ENCODE data around the gene SRSF3. TPM values are rescaled to one million over a fixed set of nuclear protein-coding genes. Genes with fewer than 3 reads are reported as not detected.
A peak's percentile ranks its signal among the peaks of the same experiment; 100 is the strongest.

The SRSF3 gene
- total and polyA plus RNA-seq, 9 of the 15 experiments (the other 6 are each of a cell fraction or from before 2014, with no cell fraction given): 337 to 1,200 (median 518) TPM

DNA sequence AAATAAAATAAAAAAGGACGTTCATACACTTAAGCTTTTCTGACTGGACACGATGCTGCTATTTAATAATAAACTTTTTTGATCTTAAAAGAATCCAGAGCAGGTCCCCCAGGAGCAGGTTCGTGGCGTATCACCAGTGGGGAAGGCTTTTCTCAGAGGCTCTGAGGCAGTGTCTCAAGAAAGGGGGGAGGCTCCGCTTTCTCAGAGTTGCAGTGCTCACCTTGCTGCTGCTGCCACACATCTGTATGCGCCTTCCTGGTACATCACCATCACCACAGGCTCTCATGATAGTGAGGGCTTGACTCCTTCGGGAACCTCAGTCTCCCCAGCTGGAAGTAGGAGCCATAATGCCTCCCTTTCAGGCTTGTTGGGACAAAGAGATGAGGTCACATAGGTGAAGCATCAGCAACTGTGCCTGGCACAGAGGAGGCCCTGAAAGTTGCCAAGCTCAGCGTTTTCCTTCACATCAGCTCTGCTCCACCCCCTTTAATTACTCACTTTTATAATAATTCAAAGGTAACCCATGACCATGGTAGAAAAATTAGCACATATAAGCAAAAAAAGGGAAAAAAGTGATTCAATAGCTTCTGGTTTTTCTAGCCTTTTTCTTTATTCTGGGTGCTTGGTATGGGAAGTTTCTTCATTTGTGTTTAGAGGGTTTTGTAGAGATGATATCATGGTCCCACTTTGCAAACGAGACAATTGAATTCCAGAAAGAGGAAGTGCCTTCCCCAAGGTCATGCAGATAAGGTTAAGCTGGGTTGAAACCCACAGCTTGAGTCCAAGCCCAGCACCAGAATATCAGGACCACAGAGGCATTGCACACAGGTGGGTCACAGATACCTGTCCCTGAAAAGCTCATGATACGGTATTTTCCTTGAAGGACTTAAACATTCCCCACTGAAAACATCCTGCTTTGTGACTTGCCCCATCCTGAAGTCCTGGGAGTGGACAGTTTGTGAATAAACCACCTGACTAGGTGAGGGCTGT lies 24.5 kb downstream of the SRSF3 start:
- POLR2A ChIA-PET: interaction anchor here (0.6 to 2.7 kb wide), 9 partner anchors 8 to 140 kb away, joined by 3 to 20 read pairs (median 4); no protein-coding TSS in a partner anchor
- TF ChIP-seq SOX6 (IDR thresholded peaks at IDR 0.05) (peak; percentile 95), ZKSCAN1 (IDR thresholded peaks at IDR 0.05; ENCODE audit: low read depth, low read length) (no peak), ZNF197 (CRISPR knock-in tag; IDR thresholded peaks at IDR 0.05; ENCODE audit: low read depth) (no peak), SMARCA4 (IDR thresholded peaks at IDR 0.05) (peak; percentile 67; the same call in 1 of the 2 replicates), BCL6 (CRISPR knock-in tag; IDR thresholded peaks at IDR 0.05) (no peak), FIP1L1 (IDR thresholded peaks at IDR 0.05; ENCODE audit: low read depth, low read length, poor library complexity, severe bottlenecking) (no peak), SMARCE1 (IDR thresholded peaks at IDR 0.05) (peak; percentile 85; the same call in 1 of the 2 replicates), ETS2 (tag; IDR thresholded peaks at IDR 0.05; ENCODE audit: borderline replicate concordance, poor library complexity, severe bottlenecking) (no peak), TCF3 (CRISPR knock-in tag; IDR thresholded peaks at IDR 0.05) (peak; percentile 34), HNRNPL (IDR thresholded peaks at IDR 0.05; ENCODE audit: low read depth, low read length) (no peak), ESRRA (IDR thresholded peaks at IDR 0.05; ENCODE audit: borderline replicate concordance, low read depth) (peak; percentile 99), ZNF79 (CRISPR knock-in tag; IDR thresholded peaks at IDR 0.05; ENCODE audit: low read depth) (no peak), RCOR1 (IDR thresholded peaks at IDR 0.05; ENCODE audit: borderline replicate concordance in 1 of 2, low read depth in 2 of 2, low read length in 2 of 2) (peak in 1 of 2 experiments; percentile 73; a peak in 3 of 4 replicates), ZFP1 (CRISPR knock-in tag; IDR thresholded peaks at IDR 0.05) (no peak), GABPA (tag; conservative IDR thresholded peaks at IDR 0.05; ENCODE audit: low read depth) (0 out of 2 replicates have a peak, but pooled peaks have one; percentile 28)
- TF ChIP-seq, protein P1, sequence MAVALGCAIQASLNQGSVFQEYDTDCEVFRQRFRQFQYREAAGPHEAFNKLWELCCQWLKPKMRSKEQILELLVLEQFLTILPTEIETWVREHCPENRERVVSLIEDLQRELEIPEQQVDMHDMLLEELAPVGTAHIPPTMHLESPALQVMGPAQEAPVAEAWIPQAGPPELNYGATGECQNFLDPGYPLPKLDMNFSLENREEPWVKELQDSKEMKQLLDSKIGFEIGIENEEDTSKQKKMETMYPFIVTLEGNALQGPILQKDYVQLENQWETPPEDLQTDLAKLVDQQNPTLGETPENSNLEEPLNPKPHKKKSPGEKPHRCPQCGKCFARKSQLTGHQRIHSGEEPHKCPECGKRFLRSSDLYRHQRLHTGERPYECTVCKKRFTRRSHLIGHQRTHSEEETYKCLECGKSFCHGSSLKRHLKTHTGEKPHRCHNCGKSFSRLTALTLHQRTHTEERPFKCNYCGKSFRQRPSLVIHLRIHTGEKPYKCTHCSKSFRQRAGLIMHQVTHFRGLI (CRISPR knock-in tag; IDR thresholded peaks at IDR 0.05): 0 out of 2 replicates have a peak, but pooled peaks have one; percentile 49
- TF ChIP-seq, protein P2, sequence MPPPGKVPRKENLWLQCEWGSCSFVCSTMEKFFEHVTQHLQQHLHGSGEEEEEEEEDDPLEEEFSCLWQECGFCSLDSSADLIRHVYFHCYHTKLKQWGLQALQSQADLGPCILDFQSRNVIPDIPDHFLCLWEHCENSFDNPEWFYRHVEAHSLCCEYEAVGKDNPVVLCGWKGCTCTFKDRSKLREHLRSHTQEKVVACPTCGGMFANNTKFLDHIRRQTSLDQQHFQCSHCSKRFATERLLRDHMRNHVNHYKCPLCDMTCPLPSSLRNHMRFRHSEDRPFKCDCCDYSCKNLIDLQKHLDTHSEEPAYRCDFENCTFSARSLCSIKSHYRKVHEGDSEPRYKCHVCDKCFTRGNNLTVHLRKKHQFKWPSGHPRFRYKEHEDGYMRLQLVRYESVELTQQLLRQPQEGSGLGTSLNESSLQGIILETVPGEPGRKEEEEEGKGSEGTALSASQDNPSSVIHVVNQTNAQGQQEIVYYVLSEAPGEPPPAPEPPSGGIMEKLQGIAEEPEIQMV (tag; conservative IDR thresholded peaks at IDR 0.05; ENCODE audit: low read depth): no peak
- TF ChIP-seq, protein P3, sequence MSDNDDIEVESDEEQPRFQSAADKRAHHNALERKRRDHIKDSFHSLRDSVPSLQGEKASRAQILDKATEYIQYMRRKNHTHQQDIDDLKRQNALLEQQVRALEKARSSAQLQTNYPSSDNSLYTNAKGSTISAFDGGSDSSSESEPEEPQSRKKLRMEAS (CRISPR knock-in tag; IDR thresholded peaks at IDR 0.05): no peak

More for the DNA sequence above, 24.5 kb downstream of the SRSF3 start:
- Histone ChIP-seq H2AFZ (ENCODE audit: low read depth, low read length) (no peak overlapping the region), H4K20me1 (replicated peaks; ENCODE audit: control insufficient read depth, insufficient read depth, low read length) (peaks cover 7% of the 10 kb centered on the region; the same call in 1 of the 2 replicates), H3K4me3 (no peak overlapping the region), H3K9me3 (replicated peaks; ENCODE audit: control insufficient read depth, insufficient read depth, low read depth, low read length) (no peaks in the 10 kb centered on the region), H3K4me1 (replicated peaks in 1 of 2; ENCODE audit: control insufficient read depth in 2 of 2, insufficient read depth in 2 of 2, low read length in 2 of 2) (peaks cover 6 to 9% of the 10 kb centered on the region in 2 experiments; a peak in 3 of 5 replicates), H3K27ac (ENCODE audit: extremely low read depth, low read depth, low read length) (no peak overlapping the region), H3K4me2 (ENCODE audit: insufficient read depth, low read length) (no peak overlapping the region), H3K79me2 (ENCODE audit: control insufficient read depth, insufficient read depth, low read length) (no peaks in the 10 kb centered on the region), H3K27me3 (ENCODE audit: control insufficient read depth in 2 of 2, insufficient read depth in 2 of 2, low read length in 2 of 2) (no peaks in the 10 kb centered on the region; a peak in 1 of 5 replicates), H3K9me1 (ENCODE audit: control insufficient read depth, insufficient read depth, low read length) (no peaks in the 10 kb centered on the region), H3K9ac (ENCODE audit: insufficient read depth in 1 of 2, low read depth in 2 of 2, low read length in 2 of 2) (peak overlapping the region in 1 of 2 experiments; percentile 26; a peak in 1 of 4 replicates), H3K36me3 (ENCODE audit: control insufficient read depth, insufficient read depth, low read length) (no peaks in the 10 kb centered on the region)
- peak in 1 of 4 experiments; percentile 44 for DNase-seq (ENCODE audit: extremely low read depth in 1 of 4, low spot score in 3 of 4)
- no TSS peak for BruUV-seq (replicated peaks)
- FAIRE-seq: no peak
- in situ Hi-C loops (cut with MboI): loop anchor here (10.0 kb wide), 1 partner anchor 106 kb away; no protein-coding TSS in a partner anchor
- intact Hi-C loops (cut with micrococcal nuclease): loop anchor here (5.0 to 10.0 kb wide), 2 partner anchors 84 to 386 kb away; partner anchors contain the start of gene FGD2
- CTCF ChIA-PET (ENCODE audit: low intra/inter-chr PET ratio): interaction anchor here (0.9 to 2.5 kb wide), 2 partner anchors 62 to 102 kb away, joined by 3 to 7 read pairs; no protein-coding TSS in a partner anchor
- ATAC-seq: no peak
- WGBS (ENCODE audit: insufficient coverage, low coverage, missing lambda C conversion rate): 45% methylated on average over 10 of the region's 10 CpGs
